Breast epithelium (tissue), 4 donors: ENCODE measurements around the gene MACROD1. TPM values are rescaled to one million over a fixed set of nuclear protein-coding genes. Genes with fewer than 3 reads are reported as not detected.

Experiments used
- DNase-seq, 2 donors: peaks; one replicate each; pipeline ENCODE4 v3.0.0-alpha.2; 2019; ENCODE audit warnings: low spot score in 2 of 2
- H3K27ac ChIP-seq, 2 donors: fragments of 200-600 bp; sonication (generic) in 1 of 2; one replicate each; pipeline ENCODE4 v1.5.1; 2016 to 2019; ENCODE audit warnings: mild to moderate bottlenecking in 1 of 2
- H3K27me3 ChIP-seq, 2 donors: fragments of 200-600 bp; sonication (generic) in 1 of 2; one replicate each; pipeline versions ENCODE4 v1.5.1 to v1.6.0; 2017 to 2019; ENCODE audit warnings: control low read depth in 1 of 2, mild to moderate bottlenecking in 1 of 2
- H3K36me3 ChIP-seq: fragments of 200-600 bp; one replicate; pipeline ENCODE4 v1.5.1; 2019
- H3K4me1 ChIP-seq, 2 donors: fragments of 200-600 bp; sonication (generic); one replicate each; pipeline ENCODE4 v1.5.1; 2016 to 2019; ENCODE audit warnings: control low read depth in 1 of 2
- H3K4me3 ChIP-seq, 3 donors: fragments of 200-600 bp; sonication (generic); 1 replicate in 2 of 3; 2 replicates in 1 of 3; pipeline ENCODE4 v1.5.1; 2016 to 2019; ENCODE audit warnings: mild to moderate bottlenecking in 3 of 3, moderate library complexity in 2 of 3
- H3K9me3 ChIP-seq, 2 donors: fragments of 200-600 bp; sonication (generic) in 1 of 2; one replicate each; pipeline ENCODE4 v1.5.1; 2016 to 2019; ENCODE audit warnings: control low read depth in 1 of 2
- POLR2A ChIP-seq: fragments of 450-650 bp; IDR thresholded peaks from one replicate; pipeline ENCODE4 v1.6.1; 2016; ENCODE audit warnings: antibody characterized with exemption, mild to moderate bottlenecking, moderate library complexity
- POLR2AphosphoS5 ChIP-seq, 3 donors: sonication (generic); formaldehyde crosslinking; IDR thresholded peaks; one replicate each; pipeline ENCODE4 v1.6.1; 2017; ENCODE audit warnings: antibody characterized with exemption in 3 of 3
- intact Hi-C: fragments of 100-400 bp; cut with DNase I; formaldehyde crosslinking; loops from one replicate; pipeline ENCODE4 v1.15.1; 2023; ENCODE audit warnings: low total_unique reads
- total RNA-seq, 3 donors: library from RNA; depleted of rRNA; stranded (reverse); fragments of >200 nt; gene quantifications; one replicate each; pipeline ENCODE4 v1.1.0, GENCODE V29; 2016
- TF ChIP-seq, protein P1 (sequence below), 3 donors: fragments of 450-650 bp; IDR thresholded peaks; one replicate each; pipeline ENCODE4 v1.5.1; 2016 to 2017; ENCODE audit warnings: antibody characterized with exemption in 3 of 3, mild to moderate bottlenecking in 3 of 3, moderate library complexity in 3 of 3

The MACROD1 gene
- total RNA-seq, 3 donors from 2014 or later, result 19.7 to 113 (median 40.3) TPM

DNA sequence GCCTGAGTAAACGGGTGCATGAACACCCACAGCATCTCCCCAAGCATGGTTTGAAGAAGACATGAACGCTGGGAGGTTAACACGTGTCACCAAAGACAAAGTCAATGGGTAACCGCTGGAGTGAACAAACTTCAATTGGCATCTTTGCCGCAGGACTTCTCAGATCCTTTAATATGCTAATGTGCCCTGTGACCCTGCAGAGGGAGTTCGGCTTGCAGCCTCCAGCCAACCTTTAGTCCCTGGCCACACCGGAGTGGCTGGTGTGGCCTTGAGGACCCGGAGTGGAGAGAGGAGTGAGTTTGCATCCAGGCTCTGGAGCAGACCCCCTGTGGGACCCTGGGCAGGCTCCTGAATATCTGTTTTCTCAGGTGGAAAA is 73.2 kb downstream of the MACROD1 start:
- no peak for DNase-seq
- no peaks in the 10 kb centered on the region for H3K27me3 ChIP-seq
- H3K27ac ChIP-seq, result no peak overlapping the region
- no peaks in the 10 kb centered on the region for H3K9me3 ChIP-seq
- TF ChIP-seq POLR2AphosphoS5 (IDR thresholded peaks at IDR 0.05) (no peak), POLR2A (no peak)
- TF ChIP-seq, protein P1, sequence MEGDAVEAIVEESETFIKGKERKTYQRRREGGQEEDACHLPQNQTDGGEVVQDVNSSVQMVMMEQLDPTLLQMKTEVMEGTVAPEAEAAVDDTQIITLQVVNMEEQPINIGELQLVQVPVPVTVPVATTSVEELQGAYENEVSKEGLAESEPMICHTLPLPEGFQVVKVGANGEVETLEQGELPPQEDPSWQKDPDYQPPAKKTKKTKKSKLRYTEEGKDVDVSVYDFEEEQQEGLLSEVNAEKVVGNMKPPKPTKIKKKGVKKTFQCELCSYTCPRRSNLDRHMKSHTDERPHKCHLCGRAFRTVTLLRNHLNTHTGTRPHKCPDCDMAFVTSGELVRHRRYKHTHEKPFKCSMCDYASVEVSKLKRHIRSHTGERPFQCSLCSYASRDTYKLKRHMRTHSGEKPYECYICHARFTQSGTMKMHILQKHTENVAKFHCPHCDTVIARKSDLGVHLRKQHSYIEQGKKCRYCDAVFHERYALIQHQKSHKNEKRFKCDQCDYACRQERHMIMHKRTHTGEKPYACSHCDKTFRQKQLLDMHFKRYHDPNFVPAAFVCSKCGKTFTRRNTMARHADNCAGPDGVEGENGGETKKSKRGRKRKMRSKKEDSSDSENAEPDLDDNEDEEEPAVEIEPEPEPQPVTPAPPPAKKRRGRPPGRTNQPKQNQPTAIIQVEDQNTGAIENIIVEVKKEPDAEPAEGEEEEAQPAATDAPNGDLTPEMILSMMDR (IDR thresholded peaks at IDR 0.05), result no peak
- H3K4me3 ChIP-seq, result no peak overlapping the region
- intact Hi-C loops, result no loop called here
- no peaks in the 10 kb centered on the region for H3K36me3 ChIP-seq
- H3K4me1 ChIP-seq, result no peaks in the 10 kb centered on the region

DNA sequence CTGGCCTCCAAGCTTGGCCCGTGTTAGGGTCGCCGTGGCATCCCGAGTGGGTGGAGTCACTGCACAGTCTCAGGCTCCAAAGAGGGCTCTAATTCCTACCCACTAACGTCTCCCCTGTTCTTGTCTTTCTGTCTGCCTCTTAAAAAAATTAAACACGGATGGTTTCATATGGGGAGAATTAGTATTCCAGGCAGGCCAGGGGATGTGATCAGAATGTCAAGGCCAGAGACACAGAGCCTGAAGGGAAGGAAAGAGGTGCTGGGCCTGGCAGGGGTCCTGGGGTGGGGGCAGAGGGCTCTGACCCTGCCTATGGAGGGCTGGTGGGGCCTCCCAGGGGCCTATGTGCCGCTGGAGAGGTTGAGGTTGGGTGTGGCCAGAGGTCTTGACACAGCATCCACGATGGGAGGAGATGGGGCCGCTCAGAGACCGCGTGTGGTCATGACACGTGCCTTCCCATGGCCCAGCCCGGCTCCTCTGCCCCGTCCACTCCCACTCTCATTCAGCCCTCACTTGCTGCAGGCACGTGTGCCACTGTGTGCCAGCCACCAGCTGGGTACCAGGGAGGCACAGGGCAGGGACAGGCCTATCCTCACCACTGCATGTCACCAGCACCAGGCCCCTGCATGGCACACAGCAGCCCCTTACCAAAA is 73.7 kb downstream of the MACROD1 start:
- no peaks in the 10 kb centered on the region for H3K4me1 ChIP-seq
- DNase-seq, result no peak
- no peak overlapping the region for H3K27ac ChIP-seq
- TF ChIP-seq, protein P1 (IDR thresholded peaks at IDR 0.05), result no peak
- no peak for TF ChIP-seq POLR2A
- no peak for TF ChIP-seq POLR2AphosphoS5 (IDR thresholded peaks at IDR 0.05)
- no peak overlapping the region for H3K4me3 ChIP-seq
- H3K27me3 ChIP-seq, result no peaks in the 10 kb centered on the region
- intact Hi-C loops, result no loop called here
- no peaks in the 10 kb centered on the region for H3K36me3 ChIP-seq
- H3K9me3 ChIP-seq, result no peaks in the 10 kb centered on the region

DNA sequence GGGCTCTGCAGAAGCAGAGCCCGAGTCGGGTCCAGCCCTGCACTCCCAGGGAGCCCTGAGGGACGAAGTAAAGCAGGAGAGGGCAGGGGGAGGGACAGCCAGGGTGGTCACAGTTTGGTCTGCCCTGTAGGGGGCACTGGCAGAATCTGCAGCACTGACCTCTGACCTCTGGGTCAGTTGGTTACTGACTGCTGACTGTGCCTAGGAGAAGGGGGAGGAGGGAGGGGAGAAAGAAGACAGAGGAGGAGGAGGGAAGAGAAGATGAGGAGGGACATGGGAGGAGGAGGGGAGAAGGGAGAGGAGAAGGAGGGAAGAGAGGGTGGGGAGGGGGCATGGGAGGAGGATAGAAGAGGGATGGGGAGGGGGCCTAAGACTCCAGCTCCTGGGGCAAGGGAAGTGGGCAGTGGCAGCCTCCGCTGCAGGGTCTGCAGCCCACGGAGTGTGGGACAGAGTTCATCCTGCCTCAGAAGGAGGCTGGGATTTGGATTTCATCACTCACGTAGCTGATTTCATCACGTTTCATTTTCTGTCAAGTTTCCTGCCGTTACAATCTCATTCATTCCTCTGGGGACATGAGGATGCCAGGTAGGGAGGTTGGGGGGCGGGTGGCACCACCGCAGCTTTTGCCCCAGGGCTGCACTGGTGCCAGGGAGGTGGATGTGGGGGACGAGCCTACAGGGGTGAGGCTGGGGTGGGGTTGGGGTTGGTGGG is 75.0 kb downstream of the MACROD1 start:
- Histone ChIP-seq H3K4me1 (no peaks in the 10 kb centered on the region), H3K36me3 (no peaks in the 10 kb centered on the region), H3K27me3 (no peaks in the 10 kb centered on the region), H3K27ac (no peak overlapping the region), H3K4me3 (no peak overlapping the region), H3K9me3 (no peaks in the 10 kb centered on the region)
- no peak for DNase-seq
- TF ChIP-seq, protein P1 (IDR thresholded peaks at IDR 0.05), result no peak
- TF ChIP-seq POLR2AphosphoS5 (IDR thresholded peaks at IDR 0.05) (no peak), POLR2A (no peak)
- intact Hi-C loops, result no loop called here

- Histone ChIP-seq H3K9me3 (no peaks in the 10 kb centered on the region), H3K4me3 (no peak overlapping the region), H3K27ac (no peak overlapping the region), H3K36me3 (no peaks in the 10 kb centered on the region), H3K4me1 (no peaks in the 10 kb centered on the region), H3K27me3 (no peaks in the 10 kb centered on the region)
- intact Hi-C loops, result no loop called here
- TF ChIP-seq POLR2AphosphoS5 (IDR thresholded peaks at IDR 0.05) (no peak), POLR2A (no peak)
- TF ChIP-seq, protein P1 (IDR thresholded peaks at IDR 0.05), result no peak
- no peak for DNase-seq
Measured at GRCh38 chr11:64089915-64090805, 75.8 kb downstream of the MACROD1 start.
